OCI-LY3 (cell line): Measurements from ENCODE around the gene DRD4.
"Not testable (repeated sequence)": the region's sequence is repeated elsewhere in the genome, so short reads cannot be mapped to it uniquely, and the experiment has no call there.

ENCODE experiments used
- H2AFZ ChIP-seq: fragments of 200-600, 300-600 bp; shearing (Covaris generic); 2 replicates; pipeline ENCODE4 v1.6.0; 2014; ENCODE audit warnings: antibody characterized with exemption, low read depth, low read length
- H3K27ac ChIP-seq: fragments of 200-600, 300-600 bp; sonication (generic); 2 replicates; pipeline ENCODE4 v1.5.1; 2014; ENCODE audit warnings: mild to moderate bottlenecking, low read length, moderate library complexity, mixed read lengths
- H3K27me3 ChIP-seq: fragments of 200-600, 300-600 bp; sonication (generic); 2 replicates; pipeline ENCODE4 v1.6.1; 2014; ENCODE audit warnings: low read depth, low read length, mixed read lengths
- H3K36me3 ChIP-seq: fragments of 200-600, 300-600 bp; sonication (generic); replicated peaks from 2 replicates; pipeline ENCODE3; 2014; ENCODE audit warnings: low read depth, low read length, mixed read lengths
- H3K4me1 ChIP-seq: fragments of 300-600, 200-600 bp; sonication (generic); 2 replicates; pipeline ENCODE4 v1.6.1; 2014; ENCODE audit warnings: low read length, mixed read lengths
- H3K4me2 ChIP-seq: fragments of 200-600, 300-600 bp; sonication (generic); 2 replicates; pipeline ENCODE4 v1.6.1; 2014; ENCODE audit warnings: low read length, mixed read lengths
- H3K4me3 ChIP-seq: fragments of 300-600, 200-600 bp; sonication (generic); 2 replicates; pipeline ENCODE4 v1.5.1; 2014; ENCODE audit warnings: antibody characterized with exemption, mild to moderate bottlenecking, low read length, moderate library complexity
- H3K79me2 ChIP-seq: fragments of 300-600, 200-600 bp; shearing (Covaris generic); 2 replicates; pipeline ENCODE4 v1.6.1; 2014; ENCODE audit warnings: mild to moderate bottlenecking, low read length, mixed read lengths
- H3K9ac ChIP-seq: fragments of 300-600, 200-600 bp; shearing (Covaris generic); 2 replicates; pipeline ENCODE4 v1.6.0; 2014; ENCODE audit warnings: mild to moderate bottlenecking, low read length, moderate library complexity
- H3K9me3 ChIP-seq: fragments of 200-600, 300-600 bp; shearing (Covaris generic); 2 replicates; pipeline ENCODE4 v1.6.1; 2014; ENCODE audit warnings: low read length, mixed read lengths; ENCODE audit not compliant: insufficient read depth
- H4K20me1 ChIP-seq: fragments of 200-600, 300-600 bp; sonication (generic); 2 replicates; pipeline ENCODE4 v1.6.1; 2016; ENCODE audit warnings: low read length, mixed read lengths; ENCODE audit not compliant: insufficient read depth
- EZH2phosphoT487 ChIP-seq: fragments of 200-600 bp; shearing (Covaris generic); IDR thresholded peaks from 2 replicates; pipeline ENCODE4 v1.6.1; 2018; ENCODE audit warnings: antibody characterized with exemption, mixed run types, low read depth
- TF ChIP-seq, protein P1 (sequence below): fragments of 200-600, 300-600 bp; sonication (generic); IDR thresholded peaks from 2 replicates; pipeline ENCODE4 v1.5.1; 2014; ENCODE audit warnings: antibody characterized with exemption, low read length, low read depth

Gene DRD4

GRCh38 chr11:687751-688150 lies 50.7 kb downstream of the DRD4 start:
- no peak overlapping the region for H3K4me3 ChIP-seq
- peaks cover 37% of the 10 kb centered on the region for H3K36me3 ChIP-seq
- H3K4me2 ChIP-seq = no peak overlapping the region
- H3K27ac ChIP-seq = no peak overlapping the region
- no peak for TF ChIP-seq EZH2phosphoT487
- TF ChIP-seq, protein P1, sequence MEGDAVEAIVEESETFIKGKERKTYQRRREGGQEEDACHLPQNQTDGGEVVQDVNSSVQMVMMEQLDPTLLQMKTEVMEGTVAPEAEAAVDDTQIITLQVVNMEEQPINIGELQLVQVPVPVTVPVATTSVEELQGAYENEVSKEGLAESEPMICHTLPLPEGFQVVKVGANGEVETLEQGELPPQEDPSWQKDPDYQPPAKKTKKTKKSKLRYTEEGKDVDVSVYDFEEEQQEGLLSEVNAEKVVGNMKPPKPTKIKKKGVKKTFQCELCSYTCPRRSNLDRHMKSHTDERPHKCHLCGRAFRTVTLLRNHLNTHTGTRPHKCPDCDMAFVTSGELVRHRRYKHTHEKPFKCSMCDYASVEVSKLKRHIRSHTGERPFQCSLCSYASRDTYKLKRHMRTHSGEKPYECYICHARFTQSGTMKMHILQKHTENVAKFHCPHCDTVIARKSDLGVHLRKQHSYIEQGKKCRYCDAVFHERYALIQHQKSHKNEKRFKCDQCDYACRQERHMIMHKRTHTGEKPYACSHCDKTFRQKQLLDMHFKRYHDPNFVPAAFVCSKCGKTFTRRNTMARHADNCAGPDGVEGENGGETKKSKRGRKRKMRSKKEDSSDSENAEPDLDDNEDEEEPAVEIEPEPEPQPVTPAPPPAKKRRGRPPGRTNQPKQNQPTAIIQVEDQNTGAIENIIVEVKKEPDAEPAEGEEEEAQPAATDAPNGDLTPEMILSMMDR = no peak
- no peak overlapping the region for H2AFZ ChIP-seq
- H3K27me3 ChIP-seq = no peaks in the 10 kb centered on the region
- no peaks in the 10 kb centered on the region for H3K9me3 ChIP-seq
- H3K9ac ChIP-seq = no peak overlapping the region
- peaks cover 23% of the 10 kb centered on the region for H3K79me2 ChIP-seq
- H3K4me1 ChIP-seq = no peaks in the 10 kb centered on the region
- H4K20me1 ChIP-seq = peaks cover 11% of the 10 kb centered on the region; the same call in 1 of the 2 replicates

DNA sequence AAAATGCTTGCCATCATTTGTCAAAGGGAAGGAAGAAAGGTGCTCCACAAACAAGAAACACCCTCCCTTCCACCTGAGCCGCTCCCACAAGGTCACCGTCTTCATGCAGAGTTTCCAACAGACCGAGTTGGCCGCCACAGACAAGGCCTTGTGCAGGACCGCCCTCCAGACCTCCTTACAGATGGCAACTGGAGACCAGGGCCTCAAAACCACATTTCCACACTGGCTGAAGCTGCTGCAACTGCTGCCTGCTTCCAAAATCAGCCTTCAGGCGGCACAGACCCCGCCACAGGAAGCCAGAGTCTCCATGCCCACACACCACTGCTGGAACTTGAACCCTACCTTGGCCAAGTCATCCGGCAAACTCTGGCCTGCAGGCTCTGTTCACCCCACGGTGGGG lies 51.6 kb downstream of the DRD4 start:
- Histone ChIP-seq H3K4me2 (no peak overlapping the region), H3K36me3 (peaks cover 29% of the 10 kb centered on the region), H3K9ac (no peak overlapping the region), H3K27me3 (no peaks in the 10 kb centered on the region), H2AFZ (no peak overlapping the region), H3K79me2 (peaks cover 33% of the 10 kb centered on the region), H3K4me1 (peaks cover 5% of the 10 kb centered on the region), H3K4me3 (no peak overlapping the region), H4K20me1 (peaks cover 11% of the 10 kb centered on the region; the same call in 1 of the 2 replicates), H3K9me3 (no peaks in the 10 kb centered on the region), H3K27ac (no peak overlapping the region)
- TF ChIP-seq EZH2phosphoT487 = no peak
- TF ChIP-seq, protein P1 = no peak

GRCh38 chr11:689625-690024 lies 52.6 kb downstream of the DRD4 start:
- H3K4me1 ChIP-seq = peaks cover 11% of the 10 kb centered on the region
- no peak overlapping the region for H3K27ac ChIP-seq
- H4K20me1 ChIP-seq = peaks cover 11% of the 10 kb centered on the region; the same call in 1 of the 2 replicates

GRCh38 chr11:690244-690643 lies 53.2 kb downstream of the DRD4 start:
- peaks cover 11% of the 10 kb centered on the region; the same call in 1 of the 2 replicates for H4K20me1 ChIP-seq
- not testable (repeated sequence) for H3K9me3 ChIP-seq, H3K4me3 ChIP-seq, H2AFZ ChIP-seq, H3K4me2 ChIP-seq, H3K27ac ChIP-seq, H3K27me3 ChIP-seq, H3K9ac ChIP-seq
- H3K36me3 ChIP-seq = peaks cover 23% of the 10 kb centered on the region
- peaks cover 42% of the 10 kb centered on the region for H3K79me2 ChIP-seq
- peaks cover 11% of the 10 kb centered on the region for H3K4me1 ChIP-seq

More at GRCh38 chr11:689625-690024, 52.6 kb downstream of the DRD4 start:
- Histone ChIP-seq H3K4me3 (no peak overlapping the region), H3K27me3 (no peaks in the 10 kb centered on the region), H3K4me2 (no peak overlapping the region), H3K36me3 (peaks cover 24% of the 10 kb centered on the region), H3K9ac (no peak overlapping the region), H2AFZ (no peak overlapping the region), H3K9me3 (no peaks in the 10 kb centered on the region), H3K79me2 (peaks cover 41% of the 10 kb centered on the region)
- TF ChIP-seq EZH2phosphoT487 = no peak
- TF ChIP-seq, protein P1 = no peak
